Uterus (tissue), 2 donors: ENCODE data around the gene RABGGTA.

Experiments used
- CTCF ChIP-seq, 4 experiments: fragments of 200-600 bp in 2 of 4; fragments of 450-650 bp in 2 of 4; sonication (generic) in 2 of 4; IDR thresholded peaks; one replicate each; pipeline ENCODE4 v1.5.1; 2016 to 2019; ENCODE audit warnings: antibody characterized with exemption in 4 of 4, mild to moderate bottlenecking in 2 of 4, moderate library complexity in 1 of 4
- POLR2A ChIP-seq, 2 donors: fragments of 450-650 bp; IDR thresholded peaks; one replicate each; pipeline ENCODE4 v1.6.1; 2016; ENCODE audit warnings: antibody characterized with exemption in 2 of 2, mild to moderate bottlenecking in 1 of 2, moderate library complexity in 1 of 2

GRCh38 chr14:24228902-24229301 is 42.5 kb downstream of the RABGGTA start:
- TF ChIP-seq CTCF (IDR thresholded peaks at IDR 0.05) = no peak
- TF ChIP-seq POLR2A (IDR thresholded peaks at IDR 0.05) = no peak
